HEK293T (cell line): ENCODE results near the gene ATP7A.

Experiments used
- CTCF ChIA-PET: fragments of 350-600 bp; formaldehyde crosslinking; extraction: SDS; loops from one replicate; lab custom pipeline; 2021; ENCODE audit warnings: antibody characterized with exemption, inconsistent platforms; lab: Yijun Ruan, JAX
- POLR2A ChIA-PET: fragments of 350-600 bp; formaldehyde crosslinking; extraction: SDS; loops from one replicate; lab custom pipeline; 2020; ENCODE audit warnings: antibody characterized with exemption, inconsistent platforms; lab: Yijun Ruan, JAX
- DNase-seq: peaks from one replicate; pipeline ENCODE4 v3.0.0; 2012; ENCODE audit warnings: mixed read lengths; ENCODE audit errors: extremely low spot score
- ARNT ChIP-seq: fragments of 450-650 bp; IDR thresholded peaks from 2 replicates; pipeline ENCODE4 v1.6.1; 2017; ENCODE audit warnings: mild to moderate bottlenecking
- BHLHE40 ChIP-seq: fragments of 450-650 bp; IDR thresholded peaks from 2 replicates; pipeline ENCODE4 v1.6.1; 2016; ENCODE audit warnings: mild to moderate bottlenecking, moderate library complexity, borderline replicate concordance
- CTBP1 ChIP-seq: fragments of 450-650 bp; IDR thresholded peaks from 2 replicates; pipeline ENCODE4 v1.6.1; 2016; ENCODE audit warnings: borderline replicate concordance
- ELF4 ChIP-seq: fragments of 450-650 bp; IDR thresholded peaks from 2 replicates; pipeline ENCODE4 v1.6.1; 2017; ENCODE audit warnings: antibody characterized with exemption
- FOXA1 ChIP-seq: fragments of 450-650 bp; IDR thresholded peaks from 2 replicates; pipeline ENCODE4 v1.6.1; 2016; ENCODE audit warnings: mild to moderate bottlenecking
- FOXK2 ChIP-seq: fragments of 450-650 bp; IDR thresholded peaks from 2 replicates; pipeline ENCODE4 v1.6.1; 2016; ENCODE audit warnings: mild to moderate bottlenecking
- FOXM1 ChIP-seq: fragments of 450-650 bp; IDR thresholded peaks from 2 replicates; pipeline ENCODE4 v1.6.1; 2017; ENCODE audit warnings: mild to moderate bottlenecking, borderline replicate concordance
- HDGF ChIP-seq: fragments of 450-650 bp; IDR thresholded peaks from 2 replicates; pipeline ENCODE4 v1.6.1; 2017; ENCODE audit warnings: antibody characterized with exemption, borderline replicate concordance
- L3MBTL2 ChIP-seq: fragments of 450-650 bp; conservative IDR thresholded peaks from 2 replicates; pipeline ENCODE4 v1.6.1; 2016; ENCODE audit warnings: mild to moderate bottlenecking
- LEF1 ChIP-seq: fragments of 450-650 bp; IDR thresholded peaks from 2 replicates; pipeline ENCODE4 v1.6.1; 2017; ENCODE audit warnings: mild to moderate bottlenecking, borderline replicate concordance
- NFRKB ChIP-seq: fragments of 450-650 bp; IDR thresholded peaks from 2 replicates; pipeline ENCODE4 v1.6.1; 2016; ENCODE audit warnings: mild to moderate bottlenecking, moderate library complexity
- SP1 ChIP-seq: fragments of 450-650 bp; IDR thresholded peaks from 2 replicates; pipeline ENCODE4 v1.6.1; 2017
- SUZ12 ChIP-seq: fragments of 450-650 bp; IDR thresholded peaks from 2 replicates; pipeline ENCODE4 v1.6.1; 2016; ENCODE audit warnings: mild to moderate bottlenecking
- TARDBP ChIP-seq: fragments of 450-650 bp; IDR thresholded peaks from 2 replicates; pipeline ENCODE4 v1.6.1; 2016
- ZNF384 ChIP-seq: fragments of 450-650 bp; IDR thresholded peaks from 2 replicates; pipeline ENCODE4 v1.6.1; 2016
- TF ChIP-seq, protein P1 (sequence below): fragments of 450-650 bp; IDR thresholded peaks from 2 replicates; pipeline ENCODE4 v1.6.1; 2016

The ATP7A gene

DNA sequence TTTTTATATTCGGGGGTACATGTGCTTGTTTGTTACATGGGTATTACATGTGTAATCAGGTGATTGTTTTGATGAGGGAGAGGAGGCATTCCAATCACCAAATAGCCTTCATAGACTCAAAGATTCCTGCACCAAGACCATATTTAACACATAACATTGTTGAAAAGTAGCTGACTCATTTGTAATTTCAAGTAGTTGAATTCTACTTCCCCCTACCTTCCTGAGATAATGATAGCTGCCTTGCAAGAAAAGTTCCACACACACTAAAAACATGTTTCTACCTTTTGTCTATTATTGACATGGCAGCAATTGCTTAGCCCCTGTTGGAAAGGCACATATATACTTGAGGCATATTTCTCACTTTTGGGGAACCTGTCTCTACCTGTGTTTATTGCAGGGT lies 42.8 kb downstream of the ATP7A start:
- no peak for DNase-seq
- ChIA-PET POLR2A (no interaction called here), CTCF (no interaction called here)
- no peak for TF ChIP-seq L3MBTL2

DNA sequence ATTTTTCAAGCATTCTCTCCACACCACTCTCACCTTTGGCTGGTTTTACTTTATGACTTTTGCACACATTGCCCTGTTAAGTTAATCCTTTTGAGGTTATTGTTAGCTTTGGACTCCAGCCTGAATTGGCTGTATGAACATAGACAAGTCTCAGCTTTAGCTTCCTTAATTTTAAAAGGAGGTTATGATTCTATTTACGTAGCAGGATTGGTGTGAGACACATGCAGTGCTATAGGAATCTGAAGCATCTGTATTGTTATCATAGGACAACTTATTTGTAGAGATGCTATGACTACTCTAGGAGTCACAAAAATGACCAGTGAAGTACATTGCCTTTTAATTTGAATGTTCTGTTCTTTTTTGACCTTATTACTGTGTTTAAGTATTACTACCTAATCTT lies 43.2 kb downstream of the ATP7A start:
- TF ChIP-seq TARDBP: no peak
- TF ChIP-seq L3MBTL2: no peak
- no peak for TF ChIP-seq FOXA1
- TF ChIP-seq ZNF384: no peak
- no peak for TF ChIP-seq ELF4
- no peak for TF ChIP-seq NFRKB
- no peak for TF ChIP-seq FOXK2
- TF ChIP-seq, protein P1, sequence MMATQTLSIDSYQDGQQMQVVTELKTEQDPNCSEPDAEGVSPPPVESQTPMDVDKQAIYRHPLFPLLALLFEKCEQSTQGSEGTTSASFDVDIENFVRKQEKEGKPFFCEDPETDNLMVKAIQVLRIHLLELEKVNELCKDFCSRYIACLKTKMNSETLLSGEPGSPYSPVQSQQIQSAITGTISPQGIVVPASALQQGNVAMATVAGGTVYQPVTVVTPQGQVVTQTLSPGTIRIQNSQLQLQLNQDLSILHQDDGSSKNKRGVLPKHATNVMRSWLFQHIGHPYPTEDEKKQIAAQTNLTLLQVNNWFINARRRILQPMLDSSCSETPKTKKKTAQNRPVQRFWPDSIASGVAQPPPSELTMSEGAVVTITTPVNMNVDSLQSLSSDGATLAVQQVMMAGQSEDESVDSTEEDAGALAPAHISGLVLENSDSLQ: no peak
- TF ChIP-seq LEF1: no peak
- TF ChIP-seq SP1: no peak
- no peak for TF ChIP-seq ARNT
- no peak for TF ChIP-seq FOXM1
- no peak for TF ChIP-seq SUZ12
- ChIA-PET POLR2A (no interaction called here), CTCF (no interaction called here)
- no peak for DNase-seq

DNA sequence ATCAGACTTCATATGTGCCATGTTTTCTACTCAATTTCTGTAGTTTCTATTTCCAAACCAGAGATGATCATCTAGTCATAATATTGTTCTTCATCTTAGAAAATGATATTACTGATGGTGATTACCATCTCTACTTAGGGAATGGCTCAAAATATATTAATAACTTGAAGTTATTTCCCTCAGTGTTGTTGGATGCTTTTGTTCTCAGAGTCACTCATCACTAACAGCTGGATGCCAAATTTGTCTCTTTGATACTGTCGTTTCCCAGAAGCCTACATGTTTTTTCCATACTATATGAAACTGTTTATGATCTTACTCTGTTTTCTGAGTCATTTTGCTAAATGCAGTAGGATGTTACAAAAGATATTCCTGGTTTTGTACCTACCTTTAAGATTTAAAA lies 50.1 kb downstream of the ATP7A start:
- no peak for TF ChIP-seq L3MBTL2
- TF ChIP-seq, protein P1: no peak
- no peak for TF ChIP-seq ELF4
- no peak for TF ChIP-seq NFRKB
- no peak for TF ChIP-seq ARNT
- no peak for TF ChIP-seq BHLHE40
- no peak for TF ChIP-seq SUZ12
- TF ChIP-seq CTBP1: no peak
- no peak for TF ChIP-seq FOXA1
- no peak for TF ChIP-seq ZNF384
- TF ChIP-seq SP1: no peak
- no peak for TF ChIP-seq LEF1
- TF ChIP-seq HDGF: no peak
- no peak for TF ChIP-seq TARDBP
- POLR2A ChIA-PET: no interaction called here
- CTCF ChIA-PET: no interaction called here
- no peak for DNase-seq

DNA sequence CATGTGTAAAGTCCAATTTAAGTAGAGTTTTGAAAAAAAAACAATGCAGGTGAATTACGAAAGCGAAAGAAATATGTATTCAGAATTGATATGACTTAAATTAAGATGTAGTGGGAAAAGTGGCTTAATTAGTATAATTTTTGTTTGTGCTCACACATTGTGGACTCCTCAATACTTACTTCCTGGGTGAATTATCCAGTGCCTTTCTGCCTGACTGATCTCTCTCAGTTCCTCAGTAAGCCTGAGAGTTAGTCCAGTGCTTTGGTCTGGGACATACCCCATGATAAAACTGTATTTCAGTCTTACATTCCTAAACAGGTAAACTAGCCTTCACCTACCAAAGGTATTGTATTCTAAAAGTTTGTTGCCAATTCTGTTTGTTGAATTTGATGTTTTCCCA lies 50.6 kb downstream of the ATP7A start:
- no peak for DNase-seq
- CTCF ChIA-PET: no interaction called here
- TF ChIP-seq NFRKB (no peak), HDGF (no peak), FOXA1 (no peak), BHLHE40 (no peak), L3MBTL2 (no peak), FOXM1 (no peak), SP1 (no peak), SUZ12 (no peak), TARDBP (no peak), CTBP1 (no peak), FOXK2 (no peak), ELF4 (no peak), LEF1 (no peak)
- TF ChIP-seq, protein P1: no peak
- POLR2A ChIA-PET: no interaction called here

DNA sequence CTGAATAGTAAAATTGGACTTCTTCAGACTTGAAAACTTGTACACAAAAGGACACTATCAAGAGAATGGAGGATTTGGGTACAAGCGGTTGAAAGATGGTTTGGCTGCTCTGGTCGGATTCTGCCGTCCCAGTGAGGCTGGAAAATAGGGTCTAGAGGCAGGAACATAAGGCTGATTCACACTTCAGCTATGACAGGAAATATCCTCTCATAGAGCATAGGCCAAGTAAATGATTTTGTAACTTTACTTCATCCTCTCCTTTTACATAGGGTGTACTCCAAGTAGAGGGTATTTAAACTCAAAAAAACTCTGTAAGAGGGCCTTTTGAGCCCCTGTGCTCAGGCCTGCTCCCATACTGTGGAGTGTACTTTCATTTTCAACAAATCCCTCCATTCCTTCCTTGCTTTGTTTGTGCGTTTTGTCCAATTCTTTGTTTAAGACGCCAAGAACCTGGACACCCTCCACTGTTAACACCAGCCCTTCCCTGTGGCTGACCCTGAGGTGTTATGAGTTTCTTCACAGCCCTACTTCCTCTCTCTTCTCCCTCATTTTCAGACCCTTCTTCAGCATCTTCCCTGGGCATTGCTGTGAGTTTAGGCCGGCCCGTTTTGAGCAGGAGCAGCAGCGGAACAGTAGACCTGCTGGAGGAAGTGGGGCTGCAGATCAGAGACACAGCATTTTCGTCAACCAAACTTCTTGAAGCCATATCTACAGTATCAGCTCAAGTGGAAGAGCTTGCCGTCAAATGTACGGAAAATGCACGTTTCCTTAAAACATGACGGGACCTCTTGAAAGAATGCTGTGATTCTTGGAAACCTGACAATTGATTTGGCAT lies 51.8 kb downstream of the ATP7A start:
- CTCF ChIA-PET: no interaction called here
- POLR2A ChIA-PET: no interaction called here
- no peak for DNase-seq
- no peak for TF ChIP-seq FOXA1
- no peak for TF ChIP-seq ZNF384
- TF ChIP-seq FOXK2: no peak
- no peak for TF ChIP-seq NFRKB
- no peak for TF ChIP-seq ELF4
- no peak for TF ChIP-seq TARDBP
- no peak for TF ChIP-seq CTBP1
- TF ChIP-seq HDGF: no peak
- no peak for TF ChIP-seq BHLHE40
- TF ChIP-seq SP1: no peak

DNA sequence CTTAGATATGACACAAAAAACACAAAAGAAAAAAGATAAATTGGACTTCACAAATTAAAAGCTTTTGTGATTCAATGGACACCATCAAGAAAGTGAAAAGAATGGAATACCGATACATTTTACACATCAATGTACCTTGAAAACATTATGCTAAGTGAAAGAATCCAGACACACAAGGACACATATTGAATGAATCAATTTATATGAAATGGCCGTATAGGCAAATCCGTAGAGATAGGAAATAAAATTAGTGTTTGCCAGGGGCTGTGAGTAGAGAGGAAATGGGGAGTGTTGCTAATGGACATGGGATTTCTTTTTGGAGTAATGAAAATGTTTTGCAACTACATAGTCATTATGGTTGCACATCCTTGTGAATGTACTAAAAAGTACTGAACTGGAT lies 55.9 kb downstream of the ATP7A start:
- ChIA-PET POLR2A (no interaction called here), CTCF (no interaction called here)
- no peak for TF ChIP-seq LEF1
- no peak for TF ChIP-seq FOXK2
- no peak for TF ChIP-seq L3MBTL2
- no peak for TF ChIP-seq ZNF384
- TF ChIP-seq FOXA1: no peak
- TF ChIP-seq, protein P1: no peak
- TF ChIP-seq CTBP1: no peak
- TF ChIP-seq ARNT: no peak
- no peak for TF ChIP-seq SUZ12
- DNase-seq: no peak
